NCI-H748 treated with DMSO at 0.1 percent for 48 hours (cell line): ENCODE results near the gene BHLHA9.
A peak's percentile ranks its signal among the peaks of the same experiment; 100 is the strongest.
"Not testable (repeated sequence)": the region's sequence is repeated elsewhere in the genome, so short reads cannot be mapped to it uniquely, and the experiment has no call there.

Source experiments
- DNase-seq: peaks from one replicate; lab custom pipeline; 2025; lab: John Stamatoyannopoulos, UW

BHLHA9 gene

GRCh38 chr17:1270210-1271029, at the start of gene BHLHA9:
Gene BHLHA9 (plus strand): TSS chr17:1270444. CDS start chr17:1270564, 120 bp downstream.
- no peak for DNase-seq

GRCh38 chr17:1221209-1221608, 49.0 kb upstream of the BHLHA9 start:
- no peak for DNase-seq

- DNase-seq: no peak
These were observed 47.9 kb upstream of the BHLHA9 start for GRCh38 chr17:1222321-1222720.

GRCh38 chr17:1223662-1224061, 46.6 kb upstream of the BHLHA9 start:
- no peak for DNase-seq

- DNase-seq: no peak
These were observed 45.9 kb upstream of the BHLHA9 start for GRCh38 chr17:1224330-1224729.

GRCh38 chr17:1226308-1226707, 43.9 kb upstream of the BHLHA9 start:
- DNase-seq: no peak

GRCh38 chr17:1227365-1227764, 42.9 kb upstream of the BHLHA9 start:
- no peak for DNase-seq

- no peak for DNase-seq
These were observed 42.1 kb upstream of the BHLHA9 start for GRCh38 chr17:1227917-1228780.

- no peak for DNase-seq
These were observed 41.4 kb upstream of the BHLHA9 start for GRCh38 chr17:1228781-1229348.

GRCh38 chr17:1229349-1229899, 40.8 kb upstream of the BHLHA9 start:
- DNase-seq: no peak

- no peak for DNase-seq
These were observed 40.2 kb upstream of the BHLHA9 start for GRCh38 chr17:1229900-1230501.

GRCh38 chr17:1231456-1231855, 38.8 kb upstream of the BHLHA9 start:
- no peak for DNase-seq

- DNase-seq: no peak
These were observed 37.9 kb upstream of the BHLHA9 start for GRCh38 chr17:1232331-1232730.

GRCh38 chr17:1232786-1233185, 37.5 kb upstream of the BHLHA9 start:
- no peak for DNase-seq

- DNase-seq: no peak
These were observed 35.8 kb upstream of the BHLHA9 start for GRCh38 chr17:1234455-1234854.

- no peak for DNase-seq
These were observed 32.8 kb upstream of the BHLHA9 start for GRCh38 chr17:1237471-1237870.

GRCh38 chr17:1239210-1239609, 31.0 kb upstream of the BHLHA9 start:
- no peak for DNase-seq

- DNase-seq: not testable (repeated sequence)
These were observed 29.8 kb upstream of the BHLHA9 start for GRCh38 chr17:1240426-1240825.

GRCh38 chr17:1241929-1242328, 28.3 kb upstream of the BHLHA9 start:
- DNase-seq: peak; percentile 84

GRCh38 chr17:1244606-1245012, 25.6 kb upstream of the BHLHA9 start:
- no peak for DNase-seq

- DNase-seq: peak; percentile 98
These were observed 18.2 kb upstream of the BHLHA9 start for GRCh38 chr17:1251866-1252608.
